GM10266 (cell line): ENCODE data around the gene STYXL1.

Experiments
- DNase-seq: peaks from one replicate; pipeline ENCODE4 v3.0.0; 2012; ENCODE audit errors: extremely low spot score
- TF ChIP-seq, protein P1 (sequence below): IDR thresholded peaks from 2 replicates; pipeline ENCODE4 v1.5.1; 2012; ENCODE audit warnings: mild to moderate bottlenecking, low read depth; ENCODE audit not compliant: control insufficient read depth, insufficient read depth; ENCODE audit errors: missing control alignments

STYXL1 gene

DNA sequence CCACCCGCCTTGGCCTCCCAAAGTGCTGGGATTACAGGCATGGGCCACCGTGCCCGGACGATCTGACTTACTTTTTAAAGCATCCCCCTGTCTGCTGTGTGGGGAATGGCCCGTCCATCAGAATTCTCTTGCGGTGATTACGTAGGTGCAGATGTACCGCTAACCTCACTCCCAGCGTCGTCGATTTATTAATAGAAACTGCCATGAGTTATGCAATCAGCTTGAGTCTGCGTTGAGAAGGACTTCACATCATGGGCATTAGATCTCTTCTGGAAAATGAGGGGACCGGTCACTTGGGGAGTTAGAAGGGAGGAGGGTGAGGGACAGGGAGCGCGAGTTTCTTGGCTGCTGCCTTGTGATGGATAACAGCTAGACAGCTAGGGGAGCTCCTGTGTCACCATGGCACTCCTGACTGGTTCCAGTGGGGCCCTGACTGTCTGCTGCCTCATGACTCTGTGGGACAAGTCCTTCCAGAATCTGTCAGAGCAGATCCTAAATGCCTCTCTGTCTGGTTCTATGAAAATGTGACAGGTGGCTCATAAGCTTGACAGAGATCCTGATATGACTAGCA, 97.6 kb downstream of the STYXL1 start:
- TF ChIP-seq, protein P1, sequence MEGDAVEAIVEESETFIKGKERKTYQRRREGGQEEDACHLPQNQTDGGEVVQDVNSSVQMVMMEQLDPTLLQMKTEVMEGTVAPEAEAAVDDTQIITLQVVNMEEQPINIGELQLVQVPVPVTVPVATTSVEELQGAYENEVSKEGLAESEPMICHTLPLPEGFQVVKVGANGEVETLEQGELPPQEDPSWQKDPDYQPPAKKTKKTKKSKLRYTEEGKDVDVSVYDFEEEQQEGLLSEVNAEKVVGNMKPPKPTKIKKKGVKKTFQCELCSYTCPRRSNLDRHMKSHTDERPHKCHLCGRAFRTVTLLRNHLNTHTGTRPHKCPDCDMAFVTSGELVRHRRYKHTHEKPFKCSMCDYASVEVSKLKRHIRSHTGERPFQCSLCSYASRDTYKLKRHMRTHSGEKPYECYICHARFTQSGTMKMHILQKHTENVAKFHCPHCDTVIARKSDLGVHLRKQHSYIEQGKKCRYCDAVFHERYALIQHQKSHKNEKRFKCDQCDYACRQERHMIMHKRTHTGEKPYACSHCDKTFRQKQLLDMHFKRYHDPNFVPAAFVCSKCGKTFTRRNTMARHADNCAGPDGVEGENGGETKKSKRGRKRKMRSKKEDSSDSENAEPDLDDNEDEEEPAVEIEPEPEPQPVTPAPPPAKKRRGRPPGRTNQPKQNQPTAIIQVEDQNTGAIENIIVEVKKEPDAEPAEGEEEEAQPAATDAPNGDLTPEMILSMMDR = no peak
- DNase-seq = no peak

DNA sequence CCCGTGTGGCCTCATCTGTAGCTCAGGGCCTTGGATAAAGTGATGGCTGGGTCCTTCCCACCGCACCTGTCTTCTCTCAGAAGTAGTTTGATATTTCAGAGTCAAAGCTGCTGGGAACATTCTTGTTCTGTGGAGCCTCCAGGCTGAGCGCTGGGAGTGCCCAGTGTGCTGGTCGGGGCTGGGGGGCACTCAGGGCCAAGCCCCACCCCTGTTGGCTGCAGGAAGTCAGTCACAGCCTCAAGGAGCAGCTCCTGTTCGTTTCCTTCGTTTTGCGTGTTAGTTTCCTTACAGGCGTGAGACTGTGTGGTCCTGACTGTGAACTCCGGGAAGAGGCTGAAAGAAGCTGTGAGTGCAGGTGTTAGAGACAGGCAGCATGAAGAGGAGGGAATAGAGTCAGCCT, 99.6 kb downstream of the STYXL1 start:
- TF ChIP-seq, protein P1 = no peak

More for the DNA sequence above, 99.6 kb downstream of the STYXL1 start:
- no peak for DNase-seq
